Tibial artery (tissue), 4 donors: ENCODE results near the gene OR8G1.

Source experiments
- DNase-seq, 2 donors: peaks; one replicate each; pipeline ENCODE4 v3.0.0-alpha.2; 2019
- H3K27ac ChIP-seq, 2 donors: fragments of 200-600 bp; sonication (generic) in 1 of 2; 1 replicate in 1 of 2; 2 replicates in 1 of 2; pipeline ENCODE4 v1.5.1; 2018 to 2019; ENCODE audit warnings: mild to moderate bottlenecking in 1 of 2
- H3K27me3 ChIP-seq, 2 donors: fragments of 200-600 bp; sonication (generic) in 1 of 2; one replicate each; pipeline versions ENCODE4 v1.5.1 to v1.6.0; 2016 to 2019
- H3K36me3 ChIP-seq, 3 donors: fragments of 200-600 bp; sonication (generic) in 2 of 3; one replicate each; pipeline ENCODE4 v1.5.1; 2016 to 2019; ENCODE audit warnings: mild to moderate bottlenecking in 2 of 3
- H3K4me1 ChIP-seq, 4 donors: fragments of 200-600 bp; sonication (generic) in 2 of 4; 1 replicate in 3 of 4; 2 replicates in 1 of 4; pipeline ENCODE4 v1.5.1; 2016 to 2019
- H3K4me3 ChIP-seq, 2 donors: fragments of 200-600 bp; sonication (generic) in 1 of 2; 1 replicate in 1 of 2; 2 replicates in 1 of 2; pipeline ENCODE4 v1.5.1; 2018 to 2019; ENCODE audit warnings: mild to moderate bottlenecking in 2 of 2
- H3K9me3 ChIP-seq, 3 donors: fragments of 200-600 bp; sonication (generic) in 1 of 3; one replicate each; pipeline ENCODE4 v1.5.1; 2016 to 2019
- intact Hi-C: fragments of 100-400 bp; cut with DNase I; formaldehyde crosslinking; loops from one replicate; pipeline ENCODE4 v1.15.0; 2023; ENCODE audit warnings: low total_unique reads
- TF ChIP-seq, protein P1 (sequence below), 2 experiments: fragments of 200-600 bp in 1 of 2; fragments of 450-650 bp in 1 of 2; IDR thresholded peaks; one replicate each; pipeline ENCODE4 v1.5.1; 2017 to 2019; ENCODE audit warnings: antibody characterized with exemption in 2 of 2, mild to moderate bottlenecking in 1 of 2, moderate library complexity in 1 of 2

OR8G1 gene

GRCh38 chr11:124197999-124198398 lies 42.9 kb upstream of the OR8G1 start:
- Histone ChIP-seq H3K9me3 (no peaks in the 10 kb centered on the region), H3K4me3 (no peak overlapping the region), H3K4me1 (peaks cover 0 to 8% (median 1%) of the 10 kb centered on the region in 4 donors), H3K27ac (no peak overlapping the region), H3K36me3 (no peaks in the 10 kb centered on the region), H3K27me3 (no peaks in the 10 kb centered on the region)
- intact Hi-C loops: no loop called here
- DNase-seq: no peak
- TF ChIP-seq, protein P1, sequence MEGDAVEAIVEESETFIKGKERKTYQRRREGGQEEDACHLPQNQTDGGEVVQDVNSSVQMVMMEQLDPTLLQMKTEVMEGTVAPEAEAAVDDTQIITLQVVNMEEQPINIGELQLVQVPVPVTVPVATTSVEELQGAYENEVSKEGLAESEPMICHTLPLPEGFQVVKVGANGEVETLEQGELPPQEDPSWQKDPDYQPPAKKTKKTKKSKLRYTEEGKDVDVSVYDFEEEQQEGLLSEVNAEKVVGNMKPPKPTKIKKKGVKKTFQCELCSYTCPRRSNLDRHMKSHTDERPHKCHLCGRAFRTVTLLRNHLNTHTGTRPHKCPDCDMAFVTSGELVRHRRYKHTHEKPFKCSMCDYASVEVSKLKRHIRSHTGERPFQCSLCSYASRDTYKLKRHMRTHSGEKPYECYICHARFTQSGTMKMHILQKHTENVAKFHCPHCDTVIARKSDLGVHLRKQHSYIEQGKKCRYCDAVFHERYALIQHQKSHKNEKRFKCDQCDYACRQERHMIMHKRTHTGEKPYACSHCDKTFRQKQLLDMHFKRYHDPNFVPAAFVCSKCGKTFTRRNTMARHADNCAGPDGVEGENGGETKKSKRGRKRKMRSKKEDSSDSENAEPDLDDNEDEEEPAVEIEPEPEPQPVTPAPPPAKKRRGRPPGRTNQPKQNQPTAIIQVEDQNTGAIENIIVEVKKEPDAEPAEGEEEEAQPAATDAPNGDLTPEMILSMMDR (IDR thresholded peaks at IDR 0.05): no peak

- Histone ChIP-seq H3K27me3 (no peaks in the 10 kb centered on the region), H3K27ac (no peak overlapping the region), H3K4me1 (peaks cover 0 to 4% (median 0%) of the 10 kb centered on the region in 4 donors), H3K36me3 (no peaks in the 10 kb centered on the region), H3K4me3 (no peak overlapping the region), H3K9me3 (no peaks in the 10 kb centered on the region)
- TF ChIP-seq, protein P1 (IDR thresholded peaks at IDR 0.05): no peak
- DNase-seq: no peak
- intact Hi-C loops: no loop called here
Observed at GRCh38 chr11:124198897-124199296, 42.0 kb upstream of the OR8G1 start.

DNA sequence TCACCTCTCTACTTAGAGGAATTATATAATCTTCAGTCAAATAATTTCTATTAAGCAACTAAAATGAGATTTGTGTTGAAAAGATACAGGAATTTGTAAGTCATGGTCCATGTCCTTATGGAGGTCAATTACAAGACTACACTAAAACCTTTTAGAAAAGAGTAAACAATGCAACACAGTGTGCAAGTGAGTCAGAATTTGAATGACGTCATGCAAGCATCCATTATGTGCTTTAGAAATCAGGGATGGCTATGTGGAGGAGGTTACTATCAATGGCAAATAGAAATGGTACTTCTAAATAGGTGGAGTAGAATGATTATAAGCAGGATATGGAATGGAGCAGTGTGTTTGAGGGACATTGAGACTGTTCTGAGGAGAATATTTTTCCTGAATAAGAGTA lies 41.2 kb upstream of the OR8G1 start:
- Histone ChIP-seq H3K36me3 (no peaks in the 10 kb centered on the region), H3K27me3 (no peaks in the 10 kb centered on the region), H3K4me3 (no peak overlapping the region), H3K9me3 (no peaks in the 10 kb centered on the region), H3K4me1 (no peaks in the 10 kb centered on the region), H3K27ac (no peak overlapping the region)
- no peak for DNase-seq
- intact Hi-C loops: no loop called here
- TF ChIP-seq, protein P1 (IDR thresholded peaks at IDR 0.05): no peak

DNA sequence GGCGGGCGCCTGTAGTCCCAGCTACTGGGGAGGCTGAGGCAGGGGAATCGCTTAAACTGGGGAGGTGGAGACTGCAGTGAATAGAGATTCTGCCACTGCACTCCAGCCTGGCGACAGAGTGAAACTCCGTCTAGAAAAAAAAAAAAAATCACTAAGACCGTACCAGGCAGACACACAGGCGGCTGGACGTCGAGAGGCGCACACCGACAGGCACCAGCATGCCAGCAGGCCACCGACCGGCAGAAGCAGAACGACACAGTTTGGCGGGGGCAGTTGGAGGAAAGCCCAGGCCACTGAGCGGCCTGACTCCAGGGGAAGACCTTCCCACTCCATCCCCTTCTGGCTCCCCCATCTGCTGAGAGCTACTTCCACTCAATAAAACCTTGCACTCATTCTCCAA lies 40.2 kb upstream of the OR8G1 start:
- Histone ChIP-seq H3K27me3 (no peaks in the 10 kb centered on the region), H3K4me1 (no peaks in the 10 kb centered on the region), H3K9me3 (no peaks in the 10 kb centered on the region), H3K36me3 (no peaks in the 10 kb centered on the region), H3K27ac (no peak overlapping the region), H3K4me3 (no peak overlapping the region)
- intact Hi-C loops: no loop called here
- no peak for DNase-seq
- TF ChIP-seq, protein P1 (IDR thresholded peaks at IDR 0.05): no peak

- H3K9me3 ChIP-seq: no peaks in the 10 kb centered on the region
- no peak for DNase-seq
- no peaks in the 10 kb centered on the region for H3K27me3 ChIP-seq
- H3K27ac ChIP-seq: no peak overlapping the region
- TF ChIP-seq, protein P1 (IDR thresholded peaks at IDR 0.05): no peak
- no peaks in the 10 kb centered on the region for H3K36me3 ChIP-seq
- no peak overlapping the region for H3K4me3 ChIP-seq
- intact Hi-C loops: no loop called here
- H3K4me1 ChIP-seq: no peaks in the 10 kb centered on the region
Observed at GRCh38 chr11:124202951-124203350, 37.9 kb upstream of the OR8G1 start.

GRCh38 chr11:124204008-124204407 lies 36.9 kb upstream of the OR8G1 start:
- no peaks in the 10 kb centered on the region for H3K9me3 ChIP-seq
- TF ChIP-seq, protein P1 (IDR thresholded peaks at IDR 0.05): no peak
- H3K4me3 ChIP-seq: no peak overlapping the region
- H3K27ac ChIP-seq: no peak overlapping the region
- H3K27me3 ChIP-seq: no peaks in the 10 kb centered on the region
- intact Hi-C loops: no loop called here
- H3K4me1 ChIP-seq: no peaks in the 10 kb centered on the region
- no peaks in the 10 kb centered on the region for H3K36me3 ChIP-seq
- no peak for DNase-seq
